Esophagus muscularis mucosa (tissue), 4 donors: Measurements from ENCODE around the gene MACC1. TPM values are rescaled to one million over a fixed set of nuclear protein-coding genes. Genes with fewer than 3 reads are reported as not detected.

Experiments
- DNase-seq: peaks from one replicate; pipeline ENCODE4 v3.0.0-alpha.2; 2017; ENCODE audit errors: extremely low spot score
- H3K27ac ChIP-seq, 4 donors: fragments of 200-600 bp; sonication (generic); replicated peaks in 1 of 4; 1 replicate in 3 of 4; 2 replicates in 1 of 4; pipeline ENCODE4 v1.5.1; 2016 to 2019; ENCODE audit warnings: mild to moderate bottlenecking in 1 of 4
- H3K27me3 ChIP-seq, 4 donors: fragments of 200-600 bp; sonication (generic); one replicate each; pipeline versions ENCODE4 v1.5.1 to v1.6.0; 2016 to 2019
- H3K36me3 ChIP-seq, 4 donors: fragments of 200-600 bp; sonication (generic); one replicate each; pipeline ENCODE4 v1.5.1; 2016 to 2019
- H3K4me1 ChIP-seq, 4 donors: fragments of 200-600 bp; sonication (generic); one replicate each; pipeline ENCODE4 v1.5.1; 2016 to 2019
- H3K4me3 ChIP-seq, 4 donors: fragments of 200-600 bp; sonication (generic); 1 replicate in 2 of 4; 2 replicates in 2 of 4; pipeline ENCODE4 v1.5.1; 2016 to 2019; ENCODE audit warnings: mild to moderate bottlenecking in 4 of 4, moderate library complexity in 1 of 4
- H3K9me3 ChIP-seq, 4 donors: fragments of 200-600 bp; sonication (generic); 1 replicate in 3 of 4; 2 replicates in 1 of 4; pipeline ENCODE4 v1.5.1; 2016 to 2019
- CTCF ChIP-seq, 3 experiments: fragments of 200-600 bp in 2 of 3; fragments of 450-650 bp in 1 of 3; sonication (generic) in 2 of 3; IDR thresholded peaks; one replicate each; pipeline ENCODE4 v1.5.1; 2017 to 2019; ENCODE audit warnings: antibody characterized with exemption in 3 of 3, mild to moderate bottlenecking in 2 of 3, moderate library complexity in 1 of 3
- EP300 ChIP-seq: sonication (generic); formaldehyde crosslinking; IDR thresholded peaks from one replicate; pipeline ENCODE4 v1.6.1; 2017; ENCODE audit warnings: antibody characterized with exemption
- POLR2A ChIP-seq: fragments of 450-650 bp; IDR thresholded peaks from one replicate; pipeline ENCODE4 v1.6.1; 2017; ENCODE audit warnings: antibody characterized with exemption, moderate library complexity, mild to moderate bottlenecking, low read depth
- POLR2AphosphoS5 ChIP-seq, 2 donors: sonication (generic); formaldehyde crosslinking; IDR thresholded peaks; one replicate each; pipeline ENCODE4 v1.6.1; 2017; ENCODE audit warnings: antibody characterized with exemption in 2 of 2
- WGBS: methylation state at CpG from one replicate; pipeline ENCODE4 v1.1.5; 2018; 5-methylcytosine and 5-hydroxymethylcytosine counted together
- intact Hi-C: fragments of 100-400 bp; cut with DNase I; formaldehyde crosslinking; loops from one replicate; pipeline ENCODE4 v1.15.1; 2023
- total RNA-seq, 4 donors: library from RNA; depleted of rRNA; stranded (reverse); fragments of >200 nt; gene quantifications; one replicate each; pipeline versions ENCODE4 v1.1.0 to v1.2.1, GENCODE V29; 2016

Gene MACC1
- total RNA-seq, 4 donors from 2014 or later = under 0.01 to 0.17 (median 0.15) TPM

GRCh38 chr7:20172736-20173334 lies 44.3 kb downstream of the MACC1 start:
- Histone ChIP-seq H3K27me3 (no peaks in the 10 kb centered on the region), H3K4me3 (no peak overlapping the region), H3K4me1 (peaks cover 0 to 3% (median 0%) of the 10 kb centered on the region in 4 donors), H3K36me3 (no peaks in the 10 kb centered on the region), H3K27ac (no peak overlapping the region), H3K9me3 (no peaks in the 10 kb centered on the region)
- no peak for DNase-seq
- TF ChIP-seq CTCF (IDR thresholded peaks at IDR 0.05) = peak; percentile 57 to 68 (median 63)
- no peak for TF ChIP-seq POLR2A
- intact Hi-C loops = loop anchor here (5.0 to 10.0 kb wide), 2 partner anchors 178 to 421 kb away; no protein-coding TSS in a partner anchor
- 45% methylated on average over 3 of the region's 3 CpGs for WGBS

- Histone ChIP-seq H3K36me3 (no peaks in the 10 kb centered on the region), H3K4me1 (peaks cover 0 to 8% (median 2%) of the 10 kb centered on the region in 4 donors), H3K4me3 (no peak overlapping the region), H3K9me3 (no peaks in the 10 kb centered on the region), H3K27me3 (no peaks in the 10 kb centered on the region), H3K27ac (no peak overlapping the region)
- DNase-seq = no peak
- no peak for TF ChIP-seq CTCF (IDR thresholded peaks at IDR 0.05)
- TF ChIP-seq POLR2AphosphoS5 (IDR thresholded peaks at IDR 0.05) = no peak
- TF ChIP-seq EP300 = no peak
- no peak for TF ChIP-seq POLR2A
- intact Hi-C loops = loop anchor here (5.0 to 10.0 kb wide), 2 partner anchors 176 to 418 kb away; no protein-coding TSS in a partner anchor
- 35% methylated on average over 2 of the region's 2 CpGs for WGBS
Measured at GRCh38 chr7:20170633-20171032, 46.6 kb downstream of the MACC1 start.

GRCh38 chr7:20165146-20165510 lies 52.1 kb downstream of the MACC1 start:
- H3K27me3 ChIP-seq = no peaks in the 10 kb centered on the region
- no peaks in the 10 kb centered on the region for H3K36me3 ChIP-seq
- H3K4me3 ChIP-seq = no peak overlapping the region
- H3K4me1 ChIP-seq = peaks cover 0 to 17% (median 7%) of the 10 kb centered on the region in 4 donors
- peak overlapping the region in 1 of 4 donors; percentile 13 for H3K27ac ChIP-seq
- TF ChIP-seq EP300 (no peak), POLR2AphosphoS5 (IDR thresholded peaks at IDR 0.05) (no peak), POLR2A (no peak), CTCF (IDR thresholded peaks at IDR 0.05) (no peak)
- DNase-seq = no peak
- no peaks in the 10 kb centered on the region for H3K9me3 ChIP-seq
- WGBS = 40% methylated on average over 1 of the region's 1 CpG
- intact Hi-C loops = no loop called here

GRCh38 chr7:20164425-20165145 lies 52.6 kb downstream of the MACC1 start:
- Histone ChIP-seq H3K27ac (peak overlapping the region in 1 of 4 donors; percentile 13), H3K4me3 (no peak overlapping the region), H3K4me1 (peaks cover 0 to 17% (median 7%) of the 10 kb centered on the region in 4 donors), H3K27me3 (no peaks in the 10 kb centered on the region), H3K36me3 (no peaks in the 10 kb centered on the region), H3K9me3 (no peaks in the 10 kb centered on the region)
- 64% methylated on average over 6 of the region's 6 CpGs for WGBS
- no peak for TF ChIP-seq EP300
- no peak for TF ChIP-seq POLR2A
- no peak for TF ChIP-seq CTCF (IDR thresholded peaks at IDR 0.05)
- TF ChIP-seq POLR2AphosphoS5 (IDR thresholded peaks at IDR 0.05) = no peak
- DNase-seq = no peak
- intact Hi-C loops = no loop called here
